K562 (cell line): ENCODE measurements around the gene TRDMT1. TPM values are rescaled to one million over a fixed set of nuclear protein-coding genes. Genes with fewer than 3 reads are reported as not detected.

Experiments used
- BCL6 ChIP-seq: fragments of 250-450 bp; sonication (Bioruptor Pico); IDR thresholded peaks from 2 replicates; pipeline ENCODE4 v1.4.0; 2020
- CCAR2 ChIP-seq: fragments of 200-400 bp; formaldehyde crosslinking; IDR thresholded peaks from 2 replicates; pipeline ENCODE4 v1.6.1; 2017; ENCODE audit warnings: mild to moderate bottlenecking, low read depth, low read length
- CSDE1 ChIP-seq, 2 experiments: fragments of 450-650 bp; IDR thresholded peaks; 2 replicates each; pipeline ENCODE4 v1.6.1; 2016; ENCODE audit warnings: mild to moderate bottlenecking in 1 of 2
- DPF2 ChIP-seq: fragments of 450-650 bp; IDR thresholded peaks from 2 replicates; pipeline ENCODE4 v1.6.1; 2016
- E2F1 ChIP-seq: sonication (generic); formaldehyde crosslinking; IDR thresholded peaks from 2 replicates; pipeline ENCODE4 v1.8.1; 2023; ENCODE audit warnings: mild to moderate bottlenecking, missing genetic modification reagents, moderate library complexity
- FOSL1 ChIP-seq: fragments of 200-800 bp; sonication (Bioruptor generic); conservative IDR thresholded peaks from 2 replicates; pipeline ENCODE4 v1.6.1; 2016; ENCODE audit warnings: missing genetic modification characterization, missing compliant biosample characterization
- FOXM1 ChIP-seq, 2 experiments: fragments of 450-650 bp in 1 of 2; sonication (generic) in 1 of 2; formaldehyde crosslinking in 1 of 2; IDR thresholded peaks; 2 replicates each; pipeline versions ENCODE4 v1.6.1 to v1.9.0; 2017 to 2022; ENCODE audit warnings: low read depth in 2 of 2, mild to moderate bottlenecking in 2 of 2, missing genetic modification reagents in 1 of 2, moderate library complexity in 1 of 2
- GATA2 ChIP-seq: sonication (generic); formaldehyde crosslinking; IDR thresholded peaks from 2 replicates; pipeline ENCODE4 v1.4.0; 2020; ENCODE audit warnings: mild to moderate bottlenecking, missing genetic modification reagents
- KDM4B ChIP-seq, 2 experiments: fragments of 450-650 bp in 1 of 2; sonication (generic) in 1 of 2; IDR thresholded peaks; 2 replicates each; pipeline ENCODE4 v1.6.1; 2016 to 2017; ENCODE audit warnings: borderline replicate concordance in 2 of 2, antibody characterized with exemption in 1 of 2, low read depth in 1 of 2, mild to moderate bottlenecking in 1 of 2
- POLR2G ChIP-seq: fragments of 200-400 bp; formaldehyde crosslinking; IDR thresholded peaks from 2 replicates; pipeline ENCODE4 v1.6.1; 2017; ENCODE audit warnings: low read depth, mild to moderate bottlenecking, antibody characterized with exemption, low read length, moderate library complexity
- PRDM10 ChIP-seq: fragments of 450-650 bp; IDR thresholded peaks from 2 replicates; pipeline ENCODE4 v1.6.1; 2018; ENCODE audit not compliant: partially characterized antibody
- SIX5 ChIP-seq, 2 experiments: IDR thresholded peaks; 2 replicates each; pipeline ENCODE4 v1.6.1; 2011; ENCODE audit warnings: low read length in 2 of 2, borderline replicate concordance in 1 of 2, low read depth in 1 of 2, mild to moderate bottlenecking in 1 of 2, moderate library complexity in 1 of 2; ENCODE audit not compliant: insufficient read depth in 1 of 2
- ZNF263 ChIP-seq: sonication (generic); formaldehyde crosslinking; IDR thresholded peaks from 2 replicates; pipeline ENCODE4 v1.8.0; 2022; ENCODE audit warnings: mild to moderate bottlenecking, missing genetic modification reagents, borderline replicate concordance
- ZNF274 ChIP-seq: IDR thresholded peaks from 2 replicates; pipeline ENCODE4 v1.6.1; 2011; ENCODE audit warnings: low read depth, mild to moderate bottlenecking, low read length, moderate library complexity, borderline replicate concordance
- polyA plus RNA-seq, 8 experiments: library from polyadenylated mRNA; depleted of rRNA in 4 of 8; stranded (reverse) in 5 of 8; unstranded in 3 of 8; fragments of >200 nt; fragmentation: Nextera tagmentation in 2 of 8; fragmentation: Illumina TruSeq in 1 of 8; extraction: Ambion mirVana in 2 of 8; extraction: Trizol in 1 of 8; gene quantifications; 2 replicates each; pipeline versions ENCODE4 v1.2.1 to v1.2.3, GENCODE V29; 2011 to 2014; ENCODE audit warnings: inconsistent platforms in 1 of 8, missing spikeins in 1 of 8
- total RNA-seq, 7 experiments: library from RNA; depleted of rRNA in 6 of 7; stranded (reverse); fragments of >200 nt in 6 of 7; fragmentation: Illumina TruSeq in 2 of 7; extraction: Trizol in 2 of 7; gene quantifications; 2 replicates each; pipeline versions ENCODE4 v1.2.1 to v1.2.3, GENCODE V29; 2011 to 2021; ENCODE audit warnings: low replicate concordance in 1 of 7
- TF ChIP-seq, protein P1 (sequence below): fragments of 450-650 bp; IDR thresholded peaks from 2 replicates; pipeline ENCODE4 v1.6.1; 2014; ENCODE audit warnings: low read depth, mild to moderate bottlenecking, moderate library complexity, borderline replicate concordance
- TF ChIP-seq, protein P2 (sequence below): conservative IDR thresholded peaks from 2 replicates; pipeline ENCODE4 v1.6.1; 2011; ENCODE audit warnings: low read depth, mild to moderate bottlenecking, low read length; ENCODE audit not compliant: control insufficient read depth
- TF ChIP-seq, protein P3 (sequence below): IDR thresholded peaks from 2 replicates; pipeline ENCODE4 v1.6.1; 2012; ENCODE audit warnings: low read depth, low read length, improper control_type of control experiment, borderline replicate concordance

Gene TRDMT1
- total and polyA plus RNA-seq, 9 of the 15 experiments (the other 6 are each of a cell fraction or from before 2014, with no cell fraction given), result 5.4 to 12.6 (median 9.3) TPM

GRCh38 chr10:17216217-17216900 lies 14.9 kb upstream of the TRDMT1 start (continued):
- TF ChIP-seq POLR2G (no peak), BCL6 (CRISPR knock-in tag) (no peak), E2F1 (CRISPR knock-in tag) (no peak), KDM4B (IDR thresholded peaks at IDR 0.05; ENCODE audit: borderline replicate concordance in 2 of 2, low read depth in 1 of 2) (no peak), DPF2 (peak; percentile 95), SIX5 (IDR thresholded peaks at IDR 0.05; ENCODE audit: borderline replicate concordance in 1 of 2, insufficient read depth in 1 of 2, low read depth in 1 of 2, low read length in 2 of 2) (no peak), FOSL1 (tag) (peak; percentile 98), CSDE1 (IDR thresholded peaks at IDR 0.05) (no peak; a peak in 1 of 4 replicates), GATA2 (no peak), ZNF263 (CRISPR knock-in tag) (no peak), ZNF274 (no peak), PRDM10 (no peak), CCAR2 (no peak), FOXM1 (IDR thresholded peaks at IDR 0.05; ENCODE audit: low read depth) (peak; percentile 32; the same call in 1 of the 2 replicates), FOXM1 (CRISPR knock-in tag; IDR thresholded peaks at IDR 0.05; ENCODE audit: low read depth) (no peak)
- TF ChIP-seq, protein P1, sequence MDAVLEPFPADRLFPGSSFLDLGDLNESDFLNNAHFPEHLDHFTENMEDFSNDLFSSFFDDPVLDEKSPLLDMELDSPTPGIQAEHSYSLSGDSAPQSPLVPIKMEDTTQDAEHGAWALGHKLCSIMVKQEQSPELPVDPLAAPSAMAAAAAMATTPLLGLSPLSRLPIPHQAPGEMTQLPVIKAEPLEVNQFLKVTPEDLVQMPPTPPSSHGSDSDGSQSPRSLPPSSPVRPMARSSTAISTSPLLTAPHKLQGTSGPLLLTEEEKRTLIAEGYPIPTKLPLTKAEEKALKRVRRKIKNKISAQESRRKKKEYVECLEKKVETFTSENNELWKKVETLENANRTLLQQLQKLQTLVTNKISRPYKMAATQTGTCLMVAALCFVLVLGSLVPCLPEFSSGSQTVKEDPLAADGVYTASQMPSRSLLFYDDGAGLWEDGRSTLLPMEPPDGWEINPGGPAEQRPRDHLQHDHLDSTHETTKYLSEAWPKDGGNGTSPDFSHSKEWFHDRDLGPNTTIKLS, result no peak; the same call in 1 of the 2 replicates
- TF ChIP-seq, protein P2, sequence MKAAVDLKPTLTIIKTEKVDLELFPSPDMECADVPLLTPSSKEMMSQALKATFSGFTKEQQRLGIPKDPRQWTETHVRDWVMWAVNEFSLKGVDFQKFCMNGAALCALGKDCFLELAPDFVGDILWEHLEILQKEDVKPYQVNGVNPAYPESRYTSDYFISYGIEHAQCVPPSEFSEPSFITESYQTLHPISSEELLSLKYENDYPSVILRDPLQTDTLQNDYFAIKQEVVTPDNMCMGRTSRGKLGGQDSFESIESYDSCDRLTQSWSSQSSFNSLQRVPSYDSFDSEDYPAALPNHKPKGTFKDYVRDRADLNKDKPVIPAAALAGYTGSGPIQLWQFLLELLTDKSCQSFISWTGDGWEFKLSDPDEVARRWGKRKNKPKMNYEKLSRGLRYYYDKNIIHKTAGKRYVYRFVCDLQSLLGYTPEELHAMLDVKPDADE, result no peak
- TF ChIP-seq, protein P3, sequence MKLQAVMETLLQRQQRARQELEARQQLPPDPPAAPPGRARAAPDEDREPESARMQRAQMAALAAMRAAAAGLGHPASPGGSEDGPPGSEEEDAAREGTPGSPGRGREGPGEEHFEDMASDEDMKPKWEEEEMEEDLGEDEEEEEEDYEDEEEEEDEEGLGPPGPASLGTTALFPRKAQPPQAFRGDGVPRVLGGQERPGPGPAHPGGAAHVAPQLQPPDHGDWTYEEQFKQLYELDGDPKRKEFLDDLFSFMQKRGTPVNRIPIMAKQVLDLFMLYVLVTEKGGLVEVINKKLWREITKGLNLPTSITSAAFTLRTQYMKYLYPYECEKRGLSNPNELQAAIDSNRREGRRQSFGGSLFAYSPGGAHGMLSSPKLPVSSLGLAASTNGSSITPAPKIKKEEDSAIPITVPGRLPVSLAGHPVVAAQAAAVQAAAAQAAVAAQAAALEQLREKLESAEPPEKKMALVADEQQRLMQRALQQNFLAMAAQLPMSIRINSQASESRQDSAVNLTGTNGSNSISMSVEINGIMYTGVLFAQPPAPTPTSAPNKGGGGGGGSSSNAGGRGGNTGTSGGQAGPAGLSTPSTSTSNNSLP, result peak; percentile 65
